MM.1S (cell line): ENCODE results near the gene UNC5A.

Experiments used
- DNase-seq: peaks from one replicate; pipeline ENCODE4 v3.0.0-alpha.2; 2015
- H2AFZ ChIP-seq: fragments of 300-600 bp; sonication (generic); 2 replicates; pipeline ENCODE4 v1.6.0; 2016; ENCODE audit warnings: antibody characterized with exemption, low read length
- H3F3A ChIP-seq: fragments of 300-600 bp; sonication (generic); 2 replicates; pipeline ENCODE4 v1.6.1; 2016; ENCODE audit warnings: mild to moderate bottlenecking, antibody characterized with exemption, low read length, moderate library complexity, mixed read lengths; ENCODE audit not compliant: insufficient read depth
- H3K27ac ChIP-seq: fragments of 300-600 bp; sonication (generic); 2 replicates; pipeline ENCODE4 v1.5.1; 2016; ENCODE audit warnings: mild to moderate bottlenecking, low read length
- H3K27me3 ChIP-seq: fragments of 300-600 bp; sonication (generic); replicated peaks from 2 replicates; pipeline ENCODE4 v1.6.0; 2016; ENCODE audit warnings: low read length; ENCODE audit not compliant: insufficient read depth
- H3K36me3 ChIP-seq: fragments of 300-600 bp; sonication (generic); replicated peaks from 2 replicates; pipeline ENCODE4 v1.6.1; 2016; ENCODE audit warnings: mild to moderate bottlenecking, low read length, mixed read lengths; ENCODE audit not compliant: insufficient read depth
- H3K4me1 ChIP-seq: fragments of 300-600 bp; sonication (generic); 2 replicates; pipeline ENCODE4 v1.6.1; 2016; ENCODE audit warnings: low read length, mixed read lengths
- H3K4me2 ChIP-seq: fragments of 300-600 bp; sonication (generic); 2 replicates; pipeline ENCODE4 v1.6.0; 2016; ENCODE audit warnings: low read depth, low read length
- H3K4me3 ChIP-seq: fragments of 300-600 bp; sonication (generic); 2 replicates; pipeline ENCODE4 v1.5.1; 2016; ENCODE audit warnings: low read length, mixed read lengths
- H3K79me2 ChIP-seq: fragments of 300-600 bp; sonication (generic); 2 replicates; pipeline ENCODE4 v1.6.1; 2016; ENCODE audit warnings: mixed run types, low read length, mixed read lengths
- H3K9ac ChIP-seq: fragments of 300-600 bp; sonication (generic); 2 replicates; pipeline ENCODE4 v1.6.1; 2016; ENCODE audit warnings: low read length, mixed read lengths
- H3K9me2 ChIP-seq: fragments of 300-600 bp; sonication (generic); replicated peaks from 2 replicates; pipeline ENCODE4 v1.6.1; 2016; ENCODE audit warnings: mild to moderate bottlenecking, low read length, mixed read lengths; ENCODE audit not compliant: insufficient read depth
- H3K9me3 ChIP-seq: fragments of 300-600 bp; sonication (generic); replicated peaks from 2 replicates; pipeline ENCODE4 v1.6.1; 2016; ENCODE audit warnings: mild to moderate bottlenecking, low read length, mixed read lengths; ENCODE audit not compliant: insufficient read depth
- H4K20me1 ChIP-seq: fragments of 300-600 bp; sonication (generic); 2 replicates; pipeline ENCODE4 v1.6.1; 2016; ENCODE audit warnings: mild to moderate bottlenecking, low read length, moderate library complexity, mixed read lengths; ENCODE audit not compliant: insufficient read depth
- CTCF ChIP-seq: fragments of 300-600 bp; sonication (generic); IDR thresholded peaks from 2 replicates; pipeline ENCODE4 v1.5.1; 2016; ENCODE audit warnings: antibody characterized with exemption, low read length, mixed read lengths
- EZH2 ChIP-seq: fragments of 300-600 bp; sonication (generic); optimal IDR thresholded peaks from 2 replicates; pipeline ENCODE3; 2017; ENCODE audit warnings: low read depth, mild to moderate bottlenecking, antibody characterized with exemption, low read length, mixed read lengths
- EZH2phosphoT487 ChIP-seq: fragments of 300-600 bp; sonication (generic); IDR thresholded peaks from 2 replicates; pipeline ENCODE4 v1.6.1; 2018; ENCODE audit warnings: antibody characterized with exemption, low read length

UNC5A gene

GRCh38 chr5:176863765-176864098, 53.4 kb downstream of the UNC5A start:
- H3K4me2 ChIP-seq: no peak overlapping the region
- H3F3A ChIP-seq: no peaks in the 10 kb centered on the region
- H3K4me1 ChIP-seq: no peaks in the 10 kb centered on the region
- H3K27me3 ChIP-seq: peaks cover 88% of the 10 kb centered on the region
- no peaks in the 10 kb centered on the region for H3K9me3 ChIP-seq
- H3K79me2 ChIP-seq: no peaks in the 10 kb centered on the region
- no peak overlapping the region for H3K9ac ChIP-seq
- H2AFZ ChIP-seq: no peak overlapping the region
- no peaks in the 10 kb centered on the region for H3K36me3 ChIP-seq
- no peak for TF ChIP-seq EZH2phosphoT487
- TF ChIP-seq CTCF: no peak
- TF ChIP-seq EZH2: no peak
- no peaks in the 10 kb centered on the region for H3K9me2 ChIP-seq
- H4K20me1 ChIP-seq: no peaks in the 10 kb centered on the region
- no peak for DNase-seq
- H3K4me3 ChIP-seq: no peak overlapping the region
- no peak overlapping the region for H3K27ac ChIP-seq

GRCh38 chr5:176864755-176865154, 54.4 kb downstream of the UNC5A start:
- no peak overlapping the region for H2AFZ ChIP-seq
- no peak overlapping the region for H3K4me2 ChIP-seq
- no peak for TF ChIP-seq EZH2phosphoT487
- no peak for TF ChIP-seq EZH2
- TF ChIP-seq CTCF: no peak
- H3K27ac ChIP-seq: no peak overlapping the region
- H3K9me2 ChIP-seq: no peaks in the 10 kb centered on the region
- H3K27me3 ChIP-seq: peaks cover 97% of the 10 kb centered on the region
- H3K4me1 ChIP-seq: no peaks in the 10 kb centered on the region
- H3K4me3 ChIP-seq: no peak overlapping the region
- H3K79me2 ChIP-seq: no peaks in the 10 kb centered on the region
- no peak overlapping the region for H3K9ac ChIP-seq
- H4K20me1 ChIP-seq: no peaks in the 10 kb centered on the region
- no peaks in the 10 kb centered on the region for H3K36me3 ChIP-seq
- no peaks in the 10 kb centered on the region for H3K9me3 ChIP-seq
- DNase-seq: no peak
- no peaks in the 10 kb centered on the region for H3F3A ChIP-seq

DNA sequence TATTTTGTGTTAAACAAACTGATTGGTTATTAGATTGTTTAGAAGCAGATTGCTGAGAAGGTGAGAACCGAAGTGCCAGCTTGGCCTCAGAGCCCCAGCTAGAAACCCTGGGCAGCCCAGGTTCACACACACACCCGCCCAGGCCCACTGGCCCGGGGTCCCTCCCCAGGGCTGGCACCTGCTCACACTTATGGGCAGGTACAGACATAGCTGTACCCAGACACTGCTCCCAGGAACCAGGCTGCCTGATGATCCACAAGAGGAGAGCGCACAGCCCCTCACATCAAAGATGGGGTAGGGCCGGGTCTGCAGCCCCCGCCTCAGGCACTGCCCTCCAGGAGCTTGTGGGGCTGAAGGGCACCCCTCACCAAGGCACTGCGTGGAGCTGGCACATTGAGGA, 55.6 kb downstream of the UNC5A start:
- DNase-seq: no peak
- Histone ChIP-seq H3K4me1 (no peaks in the 10 kb centered on the region), H3K27me3 (peaks cover 88% of the 10 kb centered on the region)

More for the DNA sequence above, 55.6 kb downstream of the UNC5A start:
- H3K79me2 ChIP-seq: no peaks in the 10 kb centered on the region
- no peaks in the 10 kb centered on the region for H3K36me3 ChIP-seq
- H3K4me2 ChIP-seq: no peak overlapping the region
- no peaks in the 10 kb centered on the region for H3F3A ChIP-seq
- no peaks in the 10 kb centered on the region for H3K9me3 ChIP-seq
- H2AFZ ChIP-seq: no peak overlapping the region
- H3K4me3 ChIP-seq: no peak overlapping the region
- H3K9me2 ChIP-seq: no peaks in the 10 kb centered on the region
- H3K27ac ChIP-seq: no peak overlapping the region
- no peak overlapping the region for H3K9ac ChIP-seq
- H4K20me1 ChIP-seq: no peaks in the 10 kb centered on the region
- TF ChIP-seq EZH2: no peak
- TF ChIP-seq CTCF: no peak
- TF ChIP-seq EZH2phosphoT487: no peak
